GM12878 (cell line): ENCODE results near the gene PRRC2B. TPM values are rescaled to one million over a fixed set of nuclear protein-coding genes. Genes with fewer than 3 reads are reported as not detected.

ENCODE experiments used
- ATAC-seq: fragments of 200-7000 bp; cut with Tn5 transposase; 3 replicates; pipeline ENCODE4 v1.9.1; 2020; ENCODE audit warnings: mild to moderate bottlenecking, moderate library complexity
- BruUV-seq: library from RNA; stranded (reverse); fragments of 400-500 nt; replicated peaks from 2 replicates; lab custom pipeline; 2021; lab: Mats Ljungman, UMichigan
- CTCF ChIA-PET: fragments of 300-600 bp; sonication (Branson Sonifier 250); formaldehyde crosslinking; extraction: SDS; loops from one replicate; lab custom pipeline; 2021; ENCODE audit warnings: inconsistent platforms; lab: Yijun Ruan, JAX
- POLR2A ChIA-PET: fragments of 350-600 bp; formaldehyde crosslinking; extraction: SDS; loops from one replicate; lab custom pipeline; 2021; ENCODE audit warnings: inconsistent platforms; lab: Charles Lee
- RAD21 ChIA-PET: fragments of 300-600 bp; sonication (Branson Sonifier 250); formaldehyde crosslinking; loops from one replicate; lab custom pipeline; 2023; ENCODE audit warnings: antibody characterized with exemption; ENCODE audit not compliant: unreplicated experiment; lab: Charles Lee
- SMC1A ChIA-PET: fragments of 300-600 bp; sonication (Branson Sonifier 250); formaldehyde crosslinking; loops from one replicate; lab custom pipeline; 2023; ENCODE audit not compliant: unreplicated experiment, uncharacterized antibody; lab: Charles Lee
- DNase-seq: peaks from one replicate; pipeline ENCODE4 v3.0.0-alpha.2; 2011; ENCODE audit warnings: low read depth, low spot score
- FAIRE-seq: peaks from 3 replicates; lab custom pipeline; 2011; peaks lifted over from hg19 to GRCh38; lab: Jason Lieb, UNC
- H2AFZ ChIP-seq: 2 replicates; pipeline ENCODE4 v1.6.0; 2011; ENCODE audit warnings: low read depth, low read length, control low read depth; ENCODE audit not compliant: control insufficient read depth
- H3K27ac ChIP-seq: 2 replicates; pipeline ENCODE4 v1.5.1; 2011; ENCODE audit warnings: control low read depth; ENCODE audit not compliant: control insufficient read depth, insufficient read depth
- H3K27me3 ChIP-seq, 2 experiments: replicated peaks in 1 of 2; 2 replicates each; pipeline versions ENCODE4 v1.6.0 to v1.6.1; 2011; ENCODE audit warnings: low read length in 1 of 2; ENCODE audit not compliant: control insufficient read depth in 2 of 2, insufficient read depth in 2 of 2
- H3K36me3 ChIP-seq, 2 experiments: 2 replicates each; pipeline ENCODE4 v1.5.1; 2011; ENCODE audit warnings: low read length in 1 of 2; ENCODE audit not compliant: control insufficient read depth in 2 of 2, insufficient read depth in 2 of 2
- H3K4me1 ChIP-seq: 2 replicates; pipeline ENCODE4 v1.6.1; 2011; ENCODE audit warnings: mild to moderate bottlenecking, low read length, moderate library complexity, mixed read lengths; ENCODE audit not compliant: control insufficient read depth, insufficient read depth
- H3K4me2 ChIP-seq: 2 replicates; pipeline ENCODE4 v1.6.0; 2011; ENCODE audit warnings: control low read depth; ENCODE audit not compliant: control insufficient read depth, insufficient read depth
- H3K4me3 ChIP-seq: fragments of 200-600 bp; sonication (generic); 2 replicates; pipeline ENCODE4 v1.5.1; 2016
- H3K79me2 ChIP-seq: 2 replicates; pipeline ENCODE4 v1.6.0; 2011; ENCODE audit warnings: low read length; ENCODE audit not compliant: control insufficient read depth, insufficient read depth
- H3K9ac ChIP-seq: 2 replicates; pipeline ENCODE4 v1.8.0; 2011; ENCODE audit warnings: low read length, control low read depth, mixed read lengths; ENCODE audit not compliant: control insufficient read depth, insufficient read depth
- H3K9me3 ChIP-seq: replicated peaks from 3 replicates; pipeline ENCODE4 v1.5.1; 2011; ENCODE audit warnings: mild to moderate bottlenecking, low read length; ENCODE audit not compliant: control insufficient read depth, insufficient read depth
- H4K20me1 ChIP-seq: 2 replicates; pipeline ENCODE4 v1.6.0; 2011; ENCODE audit not compliant: control insufficient read depth, insufficient read depth
- BCL3 ChIP-seq: IDR thresholded peaks from 2 replicates; pipeline ENCODE4 v1.6.1; 2011; ENCODE audit warnings: borderline replicate concordance, low read depth, mild to moderate bottlenecking, moderate library complexity, low read length; ENCODE audit not compliant: insufficient read depth, poor library complexity, severe bottlenecking
- CHD1 ChIP-seq: IDR thresholded peaks from 2 replicates; pipeline ENCODE4 v1.6.1; 2012; ENCODE audit warnings: low read depth, low read length, improper control_type of control experiment
- CHD2 ChIP-seq: IDR thresholded peaks from 2 replicates; pipeline ENCODE4 v1.6.1; 2011; ENCODE audit warnings: low read depth, low read length, improper control_type of control experiment, borderline replicate concordance
- CHD4 ChIP-seq: fragments of 200-600 bp; sonication (generic); IDR thresholded peaks from 2 replicates; pipeline ENCODE4 v1.6.1; 2016; ENCODE audit warnings: mild to moderate bottlenecking
- EGR1 ChIP-seq, 2 experiments: IDR thresholded peaks; 1 replicate in 1 of 2; 2 replicates in 1 of 2; pipeline ENCODE4 v1.6.1; 2011 to 2012; ENCODE audit warnings: low read depth in 2 of 2, low read length in 2 of 2, borderline replicate concordance in 1 of 2, mild to moderate bottlenecking in 1 of 2, moderate library complexity in 1 of 2
- IKZF2 ChIP-seq, 2 experiments: fragments of 450-650 bp; IDR thresholded peaks; 2 replicates each; pipeline ENCODE4 v1.6.1; 2017; ENCODE audit warnings: mild to moderate bottlenecking in 2 of 2, moderate library complexity in 2 of 2
- KLF5 ChIP-seq: fragments of 450-650 bp; IDR thresholded peaks from 2 replicates; pipeline ENCODE4 v1.6.1; 2014; ENCODE audit warnings: mild to moderate bottlenecking; ENCODE audit not compliant: partially characterized antibody
- MEF2B ChIP-seq: fragments of 450-650 bp; IDR thresholded peaks from 2 replicates; pipeline ENCODE4 v1.6.1; 2018; ENCODE audit warnings: mild to moderate bottlenecking, moderate library complexity; ENCODE audit not compliant: partially characterized antibody, poor library complexity, severe bottlenecking
- NBN ChIP-seq: fragments of 450-650 bp; IDR thresholded peaks from 2 replicates; pipeline ENCODE4 v1.6.1; 2016
- NR2C1 ChIP-seq: fragments of 450-650 bp; IDR thresholded peaks from 2 replicates; pipeline ENCODE4 v1.6.1; 2017; ENCODE audit warnings: antibody characterized with exemption, mild to moderate bottlenecking, moderate library complexity
- POLR2A ChIP-seq: IDR thresholded peaks from 2 replicates; pipeline ENCODE4 v1.6.1; 2011; ENCODE audit warnings: low read depth, mild to moderate bottlenecking, low read length
- SPI1 ChIP-seq: IDR thresholded peaks from 2 replicates; pipeline ENCODE4 v1.6.1; 2011; ENCODE audit warnings: low read depth, mild to moderate bottlenecking, low read length, moderate library complexity, borderline replicate concordance; ENCODE audit not compliant: insufficient read depth
- TCF3 ChIP-seq: IDR thresholded peaks from 2 replicates; pipeline ENCODE4 v1.6.1; 2012; ENCODE audit warnings: low read depth, mild to moderate bottlenecking, low read length, borderline replicate concordance; ENCODE audit not compliant: insufficient read depth
- WRNIP1 ChIP-seq: IDR thresholded peaks from 2 replicates; pipeline ENCODE4 v1.6.1; 2011; ENCODE audit warnings: low read depth, low read length, improper control_type of control experiment, borderline replicate concordance
- YY1 ChIP-seq: IDR thresholded peaks from 2 replicates; pipeline ENCODE4 v1.6.1; 2011; ENCODE audit warnings: low read depth, mild to moderate bottlenecking, low read length
- ZBED1 ChIP-seq: IDR thresholded peaks from 2 replicates; pipeline ENCODE4 v1.6.1; 2016; ENCODE audit warnings: borderline replicate concordance
- ZNF217 ChIP-seq: fragments of 450-650 bp; IDR thresholded peaks from 2 replicates; pipeline ENCODE4 v1.6.1; 2017; ENCODE audit warnings: antibody characterized with exemption, mild to moderate bottlenecking
- WGBS: methylation state at CpG from one replicate; pipeline ENCODE4 v1.1.6; 2016; ENCODE audit warnings: low lambda C conversion rate; ENCODE audit not compliant: insufficient replicate concordance, insufficient coverage; ENCODE audit errors: missing lambda C conversion rate; 5-methylcytosine and 5-hydroxymethylcytosine counted together
- in situ Hi-C: fragments of 300-500 bp; cut with MboI; formaldehyde crosslinking; loops from 9 replicates; pipeline ENCODE4 v1.14.3; 2018; ENCODE audit warnings: mixed read lengths
- intact Hi-C: fragments of 100-400 bp; cut with micrococcal nuclease; formaldehyde crosslinking; loops from one replicate; pipeline ENCODE4 v1.14.2; 2022; ENCODE audit not compliant: unreplicated experiment
- polyA plus RNA-seq, 11 experiments: library from polyadenylated mRNA; depleted of rRNA in 4 of 11; unstranded in 6 of 11; stranded (reverse) in 5 of 11; fragments of >200 nt; fragmentation: Nextera tagmentation in 4 of 11; fragmentation: Illumina TruSeq in 1 of 11; extraction: Ambion mirVana in 4 of 11; extraction: Trizol in 1 of 11; gene quantifications; 1 replicate in 1 of 11; 2 replicates in 10 of 11; pipeline versions ENCODE4 v1.2.1 to v1.2.3, GENCODE V29; 2011 to 2016; ENCODE audit warnings: inconsistent platforms in 2 of 11, missing spikeins in 2 of 11, low read depth in 1 of 11
- total RNA-seq, 4 experiments: library from RNA; depleted of rRNA in 3 of 4; stranded (reverse); fragments of >200 nt in 3 of 4; fragmentation: Illumina TruSeq in 1 of 4; extraction: Trizol in 1 of 4; gene quantifications; 2 replicates each; pipeline versions ENCODE4 v1.2.1 to v1.2.3, GENCODE V29; 2013 to 2021

Gene PRRC2B
- total and polyA plus RNA-seq, 10 of the 15 experiments (the other 5 are each of a cell fraction or from before 2014, with no cell fraction given), result 0.84 to 155 (median 28.7) TPM

- no peaks in the 10 kb centered on the region for H3K27me3 ChIP-seq
- TF ChIP-seq KLF5 (no peak), POLR2A (0 out of 2 replicates have a peak, but pooled peaks have one; percentile 51)
- TF ChIP-seq, all 136 proteins: peak for 1
- FAIRE-seq (no peak), ATAC-seq (no peak), DNase-seq (no peak)
- in situ Hi-C loops, result no loop called here
- SMC1A ChIA-PET, result no interaction called here
- Histone ChIP-seq H3K4me2 (no peak overlapping the region), H3K79me2 (no peaks in the 10 kb centered on the region), H3K4me1 (no peaks in the 10 kb centered on the region), H3K4me3 (no peak overlapping the region), H2AFZ (no peak overlapping the region), H3K9ac (no peak overlapping the region), H3K9me3 (no peaks in the 10 kb centered on the region), H4K20me1 (no peaks in the 10 kb centered on the region), H3K27ac (no peak overlapping the region), H3K36me3 (peaks cover 15 to 21% of the 10 kb centered on the region in 2 experiments)
- BruUV-seq, result no TSS peak
- intact Hi-C loops, result no loop called here
- POLR2A ChIA-PET, result interaction anchor here (0.5 kb wide), 1 partner anchor 18 kb away, joined by 3 read pairs; no protein-coding TSS in a partner anchor
- WGBS, result 91% methylated on average over 29 of the region's 29 CpGs
- CTCF ChIA-PET, result no interaction called here
- RAD21 ChIA-PET, result no interaction called here
These were observed 128.6 kb downstream of the PRRC2B start for GRCh38 chr9:131522257-131523085.

GRCh38 chr9:131523086-131523388 is 129.2 kb downstream of the PRRC2B start:
- BruUV-seq, result TSS peak; percentile 77
- 96% methylated on average over 9 of the region's 9 CpGs for WGBS
- FAIRE-seq, result no peak

More at GRCh38 chr9:131523086-131523388, 129.2 kb downstream of the PRRC2B start:
- H2AFZ ChIP-seq, result no peak overlapping the region
- H3K4me3 ChIP-seq, result no peak overlapping the region
- ChIA-PET CTCF (no interaction called here), POLR2A (interaction anchor here (0.5 kb wide), 1 partner anchor 18 kb away, joined by 3 read pairs; no protein-coding TSS in a partner anchor), RAD21 (no interaction called here), SMC1A (no interaction called here)
- in situ Hi-C loops, result no loop called here
- H3K4me2 ChIP-seq, result no peak overlapping the region
- H3K36me3 ChIP-seq, result peaks cover 15 to 21% of the 10 kb centered on the region in 2 experiments
- DNase-seq, result no peak
- no peaks in the 10 kb centered on the region for H3K27me3 ChIP-seq
- H3K79me2 ChIP-seq, result no peaks in the 10 kb centered on the region
- H3K4me1 ChIP-seq, result no peaks in the 10 kb centered on the region
- H4K20me1 ChIP-seq, result no peaks in the 10 kb centered on the region
- TF ChIP-seq POLR2A, result no peak; the same call in 1 of the 2 replicates
- TF ChIP-seq BCL3, result no peak
- TF ChIP-seq SPI1, result no peak
- TF ChIP-seq CHD2, result no peak
- no peak for TF ChIP-seq CHD1
- no peak for TF ChIP-seq ZBED1
- no peak for TF ChIP-seq NBN
- TF ChIP-seq IKZF2 (IDR thresholded peaks at IDR 0.05), result no peak
- no peak for TF ChIP-seq TCF3
- TF ChIP-seq CHD4, result no peak
- TF ChIP-seq WRNIP1, result no peak
- no peak for TF ChIP-seq YY1
- no peak for TF ChIP-seq NR2C1
- no peak for TF ChIP-seq EGR1 (IDR thresholded peaks at IDR 0.05; ENCODE audit: borderline replicate concordance in 1 of 2, low read depth in 2 of 2, low read length in 2 of 2)
- TF ChIP-seq MEF2B, result no peak
- TF ChIP-seq ZNF217, result no peak
- H3K27ac ChIP-seq, result no peak overlapping the region
- H3K9me3 ChIP-seq, result no peaks in the 10 kb centered on the region
- ATAC-seq, result no peak
- no peak overlapping the region for H3K9ac ChIP-seq
- intact Hi-C loops, result no loop called here
